Tibial nerve (tissue), 4 donors: Measurements from ENCODE around the gene RNF212.

Source experiments
- EP300 ChIP-seq, 2 donors: sonication (generic); formaldehyde crosslinking; IDR thresholded peaks; one replicate each; pipeline ENCODE4 v1.6.1; 2017; ENCODE audit warnings: antibody characterized with exemption in 2 of 2, mild to moderate bottlenecking in 1 of 2
- POLR2A ChIP-seq, 2 donors: fragments of 450-650 bp; IDR thresholded peaks; one replicate each; pipeline ENCODE4 v1.6.1; 2017; ENCODE audit warnings: antibody characterized with exemption in 2 of 2, mild to moderate bottlenecking in 2 of 2, moderate library complexity in 2 of 2
- TF ChIP-seq, protein P1 (sequence below), 5 experiments: fragments of 200-600 bp in 3 of 5; fragments of 450-650 bp in 2 of 5; sonication (generic) in 3 of 5; IDR thresholded peaks; one replicate each; pipeline ENCODE4 v1.5.1; 2016 to 2019; ENCODE audit warnings: antibody characterized with exemption in 5 of 5, mild to moderate bottlenecking in 3 of 5, moderate library complexity in 2 of 5

DNA sequence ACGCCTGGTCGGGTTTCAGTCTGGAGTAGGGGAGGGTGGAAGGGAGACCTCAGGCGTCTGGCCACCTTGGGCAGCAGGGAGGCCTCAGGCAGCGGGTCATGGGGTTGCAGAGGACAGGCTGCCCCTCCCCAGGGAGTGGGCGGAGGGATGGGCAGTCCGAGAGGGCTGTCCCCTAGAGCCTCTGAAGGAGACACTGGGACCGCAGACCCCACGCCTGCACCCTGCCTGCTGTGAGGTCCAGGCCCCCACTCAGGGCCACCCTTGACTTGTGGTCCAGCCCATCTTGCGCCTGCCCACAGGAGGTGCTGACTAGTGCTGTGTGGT lies 85.5 kb downstream of the RNF212 start:
- TF ChIP-seq, protein P1, sequence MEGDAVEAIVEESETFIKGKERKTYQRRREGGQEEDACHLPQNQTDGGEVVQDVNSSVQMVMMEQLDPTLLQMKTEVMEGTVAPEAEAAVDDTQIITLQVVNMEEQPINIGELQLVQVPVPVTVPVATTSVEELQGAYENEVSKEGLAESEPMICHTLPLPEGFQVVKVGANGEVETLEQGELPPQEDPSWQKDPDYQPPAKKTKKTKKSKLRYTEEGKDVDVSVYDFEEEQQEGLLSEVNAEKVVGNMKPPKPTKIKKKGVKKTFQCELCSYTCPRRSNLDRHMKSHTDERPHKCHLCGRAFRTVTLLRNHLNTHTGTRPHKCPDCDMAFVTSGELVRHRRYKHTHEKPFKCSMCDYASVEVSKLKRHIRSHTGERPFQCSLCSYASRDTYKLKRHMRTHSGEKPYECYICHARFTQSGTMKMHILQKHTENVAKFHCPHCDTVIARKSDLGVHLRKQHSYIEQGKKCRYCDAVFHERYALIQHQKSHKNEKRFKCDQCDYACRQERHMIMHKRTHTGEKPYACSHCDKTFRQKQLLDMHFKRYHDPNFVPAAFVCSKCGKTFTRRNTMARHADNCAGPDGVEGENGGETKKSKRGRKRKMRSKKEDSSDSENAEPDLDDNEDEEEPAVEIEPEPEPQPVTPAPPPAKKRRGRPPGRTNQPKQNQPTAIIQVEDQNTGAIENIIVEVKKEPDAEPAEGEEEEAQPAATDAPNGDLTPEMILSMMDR (IDR thresholded peaks at IDR 0.05) = no peak
- TF ChIP-seq POLR2A (IDR thresholded peaks at IDR 0.05) = no peak
- TF ChIP-seq EP300 (IDR thresholded peaks at IDR 0.05) = no peak
